ENCODE results near the gene GREB1L.

The GREB1L gene

DNA sequence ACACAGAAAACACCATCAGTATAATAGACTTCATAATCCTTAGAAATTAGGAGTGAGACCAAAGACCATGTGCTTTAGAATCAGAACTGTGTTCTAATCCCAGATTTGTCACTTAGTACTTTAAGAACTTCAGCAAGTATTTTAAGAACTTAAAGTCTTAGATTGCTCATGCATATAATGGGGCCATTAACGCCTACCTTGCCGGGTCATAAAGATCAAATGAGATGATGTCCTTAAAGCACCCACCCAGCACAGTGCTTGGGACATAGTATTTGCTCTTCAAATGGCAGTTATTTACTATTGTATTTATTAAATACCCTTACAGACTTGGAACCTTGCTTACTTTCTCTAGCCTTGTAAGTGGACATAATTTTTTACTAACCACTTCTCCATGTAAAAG, 156.1 kb downstream of the GREB1L start:
- TF ChIP-seq, protein P1, sequence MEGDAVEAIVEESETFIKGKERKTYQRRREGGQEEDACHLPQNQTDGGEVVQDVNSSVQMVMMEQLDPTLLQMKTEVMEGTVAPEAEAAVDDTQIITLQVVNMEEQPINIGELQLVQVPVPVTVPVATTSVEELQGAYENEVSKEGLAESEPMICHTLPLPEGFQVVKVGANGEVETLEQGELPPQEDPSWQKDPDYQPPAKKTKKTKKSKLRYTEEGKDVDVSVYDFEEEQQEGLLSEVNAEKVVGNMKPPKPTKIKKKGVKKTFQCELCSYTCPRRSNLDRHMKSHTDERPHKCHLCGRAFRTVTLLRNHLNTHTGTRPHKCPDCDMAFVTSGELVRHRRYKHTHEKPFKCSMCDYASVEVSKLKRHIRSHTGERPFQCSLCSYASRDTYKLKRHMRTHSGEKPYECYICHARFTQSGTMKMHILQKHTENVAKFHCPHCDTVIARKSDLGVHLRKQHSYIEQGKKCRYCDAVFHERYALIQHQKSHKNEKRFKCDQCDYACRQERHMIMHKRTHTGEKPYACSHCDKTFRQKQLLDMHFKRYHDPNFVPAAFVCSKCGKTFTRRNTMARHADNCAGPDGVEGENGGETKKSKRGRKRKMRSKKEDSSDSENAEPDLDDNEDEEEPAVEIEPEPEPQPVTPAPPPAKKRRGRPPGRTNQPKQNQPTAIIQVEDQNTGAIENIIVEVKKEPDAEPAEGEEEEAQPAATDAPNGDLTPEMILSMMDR (conservative IDR thresholded peaks at IDR 0.05; ENCODE audit: low read depth, low read length) = no peak
- no peak for DNase-seq (ENCODE audit: low read depth)
- H3K4me3 ChIP-seq (ENCODE audit: low read length) = no peak overlapping the region

- TF ChIP-seq, protein P1 (conservative IDR thresholded peaks at IDR 0.05; ENCODE audit: low read depth, low read length) = no peak
- no peak for DNase-seq (ENCODE audit: low read depth)
- H3K4me3 ChIP-seq (ENCODE audit: low read length) = no peak overlapping the region
These were observed 160.2 kb downstream of the GREB1L start for GRCh38 chr18:21402272-21402671.

DNA sequence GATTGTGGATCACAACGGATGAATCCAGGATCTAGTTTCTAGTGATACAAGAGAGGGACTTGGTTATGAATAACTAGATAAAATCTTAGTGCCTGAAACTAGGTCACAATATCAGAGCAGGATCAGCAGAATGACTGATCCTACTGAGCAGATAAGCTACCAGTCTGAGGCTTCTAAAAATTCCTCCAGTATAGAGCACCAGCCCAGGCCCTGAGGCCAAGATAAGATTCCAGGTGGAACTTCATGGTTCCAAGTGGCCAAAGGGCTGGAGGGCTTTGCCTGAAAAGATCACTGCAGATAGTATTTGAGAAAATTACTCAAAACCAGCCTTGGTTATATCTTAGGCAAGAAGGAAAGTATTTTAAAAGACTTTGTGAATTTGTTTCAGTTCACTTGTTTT, 162.4 kb downstream of the GREB1L start:
- TF ChIP-seq, protein P1 (conservative IDR thresholded peaks at IDR 0.05; ENCODE audit: low read depth, low read length) = no peak
- no peak overlapping the region for H3K4me3 ChIP-seq (ENCODE audit: low read length)
- DNase-seq (ENCODE audit: low read depth) = no peak

GRCh38 chr18:21406116-21406515, 164.1 kb downstream of the GREB1L start:
- TF ChIP-seq, protein P1 (conservative IDR thresholded peaks at IDR 0.05; ENCODE audit: low read depth, low read length) = no peak
- DNase-seq (ENCODE audit: low read depth) = peak; percentile 21
- H3K4me3 ChIP-seq (ENCODE audit: low read length) = no peak overlapping the region

- H3K4me3 ChIP-seq (ENCODE audit: low read length) = no peak overlapping the region
- TF ChIP-seq, protein P1 (conservative IDR thresholded peaks at IDR 0.05; ENCODE audit: low read depth, low read length) = no peak
- no peak for DNase-seq (ENCODE audit: low read depth)
These were observed 166.6 kb downstream of the GREB1L start for GRCh38 chr18:21408681-21409080.

DNA sequence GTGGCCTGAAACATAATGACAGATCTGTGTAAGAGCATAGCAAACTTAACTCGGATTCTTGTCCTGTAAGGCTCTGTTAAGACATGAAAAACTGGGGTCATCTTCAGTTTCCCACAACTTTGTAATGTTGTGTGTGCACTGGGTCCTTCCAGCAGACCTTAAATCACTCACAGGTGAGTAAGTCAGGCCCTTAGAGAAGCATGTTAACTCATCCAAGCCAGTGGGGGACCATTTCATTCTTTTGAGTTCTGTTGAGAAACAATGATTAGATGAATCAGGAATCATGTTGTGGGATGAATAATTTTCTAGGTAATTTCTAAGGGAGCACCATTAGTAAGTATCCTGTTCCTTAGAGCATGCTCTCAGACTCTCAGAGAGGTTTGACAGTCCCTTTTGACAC, 191.4 kb downstream of the GREB1L start:
- TF ChIP-seq, protein P1 (conservative IDR thresholded peaks at IDR 0.05; ENCODE audit: low read depth, low read length) = no peak

DNA sequence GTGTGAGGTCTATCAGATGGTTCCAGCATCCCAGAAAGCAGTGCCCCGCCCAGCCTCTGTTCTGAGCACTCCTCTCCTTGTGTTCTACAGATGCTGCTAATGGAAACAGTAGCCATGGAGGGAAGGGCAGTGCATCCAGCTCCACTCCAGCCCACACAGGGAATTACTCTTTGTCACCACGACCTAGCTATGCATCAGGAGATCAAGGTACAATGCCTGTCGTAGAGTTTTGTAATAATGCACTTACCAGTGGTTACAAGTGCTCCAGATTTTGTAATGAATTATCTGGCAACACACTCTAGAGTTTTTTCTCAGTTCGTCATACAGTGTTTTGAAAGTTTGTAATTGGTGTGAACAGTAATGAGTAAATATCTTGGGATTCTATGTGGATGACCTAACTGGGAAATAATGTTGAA, 197.4 kb downstream of the GREB1L start:
- TF ChIP-seq, protein P1 (conservative IDR thresholded peaks at IDR 0.05; ENCODE audit: low read depth, low read length) = no peak
- H3K4me3 ChIP-seq (ENCODE audit: low read length) = no peak overlapping the region
- DNase-seq (ENCODE audit: low read depth) = peak; percentile 69

More for the DNA sequence above, 191.4 kb downstream of the GREB1L start:
- no peak overlapping the region for H3K4me3 ChIP-seq (ENCODE audit: low read length)
- DNase-seq (ENCODE audit: low read depth) = no peak

Measured in retinal pigment epithelial cell (primary cell).